Thyroid gland (tissue), 4 donors: ENCODE results near the gene NAXD. TPM values are rescaled to one million over a fixed set of nuclear protein-coding genes. Genes with fewer than 3 reads are reported as not detected.
"Not testable (repeated sequence)": the region's sequence is repeated elsewhere in the genome, so short reads cannot be mapped to it uniquely, and the experiment has no call there.

Source experiments
- DNase-seq, 2 donors: peaks; one replicate each; pipeline ENCODE4 v3.0.0-alpha.2; 2019
- H3K27ac ChIP-seq, 3 donors: fragments of 200-600 bp; sonication (generic); 1 replicate in 2 of 3; 2 replicates in 1 of 3; pipeline ENCODE4 v1.5.1; 2016 to 2019; ENCODE audit warnings: mild to moderate bottlenecking in 1 of 3, moderate library complexity in 1 of 3
- H3K27me3 ChIP-seq: fragments of 200-600 bp; sonication (generic); one replicate; pipeline ENCODE4 v1.5.1; 2019
- H3K36me3 ChIP-seq, 2 donors: fragments of 200-600 bp; sonication (generic); one replicate each; pipeline ENCODE4 v1.5.1; 2016 to 2019
- H3K4me1 ChIP-seq, 2 donors: fragments of 200-600 bp; sonication (generic); one replicate each; pipeline ENCODE4 v1.5.1; 2017 to 2019
- H3K4me3 ChIP-seq, 3 donors: fragments of 200-600 bp; sonication (generic); replicated peaks in 1 of 3; 1 replicate in 2 of 3; 2 replicates in 1 of 3; pipeline ENCODE4 v1.5.1; 2016; ENCODE audit warnings: mild to moderate bottlenecking in 1 of 3
- H3K9me3 ChIP-seq: fragments of 200-600 bp; sonication (generic); one replicate; pipeline ENCODE4 v1.5.1; 2017
- CTCF ChIP-seq, 6 experiments: fragments of 200-600 bp in 3 of 6; fragments of 450-650 bp in 3 of 6; sonication (generic) in 3 of 6; IDR thresholded peaks; one replicate each; pipeline ENCODE4 v1.5.1; 2016 to 2019; ENCODE audit warnings: antibody characterized with exemption in 6 of 6, mild to moderate bottlenecking in 2 of 6, inconsistent platforms in 1 of 6, moderate library complexity in 1 of 6
- POLR2A ChIP-seq, 2 donors: fragments of 450-650 bp; IDR thresholded peaks; one replicate each; pipeline ENCODE4 v1.6.1; 2017; ENCODE audit warnings: antibody characterized with exemption in 2 of 2, mild to moderate bottlenecking in 2 of 2, moderate library complexity in 1 of 2
- WGBS, 2 donors: methylation state at CpG; one replicate each; pipeline ENCODE4 v1.1.5; 2017; 5-methylcytosine and 5-hydroxymethylcytosine counted together
- intact Hi-C: fragments of 100-400 bp; cut with DNase I; formaldehyde crosslinking; loops from one replicate; pipeline ENCODE4 v1.15.1; 2023
- total RNA-seq, 4 donors: library from RNA; depleted of rRNA; stranded (reverse); fragments of >200 nt; gene quantifications; one replicate each; pipeline ENCODE4 v1.2.3, GENCODE V29; 2016

Gene NAXD
- total RNA-seq, 4 donors from 2014 or later: 38.2 to 46.6 (median 42.8) TPM

DNA sequence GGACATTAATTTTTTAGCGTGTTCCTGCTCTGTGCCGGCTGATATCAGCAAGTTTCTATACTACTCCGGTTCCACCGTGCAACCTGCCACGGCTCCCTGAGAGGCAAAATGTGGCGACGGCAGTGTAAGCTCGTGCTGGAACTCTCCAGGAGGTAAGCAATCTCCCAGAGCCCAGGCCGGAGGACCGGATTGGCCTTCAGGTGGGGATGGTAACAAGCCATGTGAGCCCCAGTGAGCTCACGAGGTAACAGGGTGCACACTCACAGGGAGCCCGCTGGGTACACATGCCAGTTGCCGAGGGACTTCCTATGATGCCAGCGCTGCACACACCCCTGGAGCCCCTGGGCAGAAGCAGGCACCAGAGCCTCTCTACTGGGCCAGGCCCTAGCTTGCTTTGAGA lies 38.5 kb downstream of the NAXD start:
- no peak for TF ChIP-seq CTCF (IDR thresholded peaks at IDR 0.05)
- TF ChIP-seq POLR2A (IDR thresholded peaks at IDR 0.05): no peak
- WGBS, 2 donors: 98% methylated on average over 12 to 14 of the region's 14 CpGs
- intact Hi-C loops: no loop called here
- no peak for DNase-seq
- peaks cover 0 to 8% of the 10 kb centered on the region in 2 donors for H3K36me3 ChIP-seq
- H3K4me1 ChIP-seq: peaks cover 13% of the 10 kb centered on the region in 2 donors
- H3K27me3 ChIP-seq: no peaks in the 10 kb centered on the region
- no peaks in the 10 kb centered on the region for H3K9me3 ChIP-seq
- H3K4me3 ChIP-seq: no peak overlapping the region
- H3K27ac ChIP-seq: no peak overlapping the region

DNA sequence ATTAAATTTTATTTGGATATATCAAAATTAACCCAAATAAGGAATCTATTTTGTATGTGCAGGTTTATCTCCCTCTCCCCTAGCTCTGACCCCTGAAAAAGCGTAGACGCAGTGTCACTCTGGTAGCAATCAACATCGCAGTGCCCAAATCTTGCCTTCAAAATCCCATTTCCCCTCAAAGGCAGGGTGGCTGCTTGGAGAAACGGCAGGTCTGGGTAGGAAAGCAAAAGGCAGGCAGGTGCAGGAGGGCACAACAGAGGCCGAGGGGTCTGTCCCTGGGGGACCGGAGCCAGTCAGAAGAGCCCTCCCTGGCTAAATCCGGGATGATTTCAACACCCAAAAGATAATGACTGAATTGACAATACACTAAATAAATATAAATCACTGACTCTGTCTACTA lies 41.9 kb downstream of the NAXD start:
- intact Hi-C loops: no loop called here
- DNase-seq: no peak

DNA sequence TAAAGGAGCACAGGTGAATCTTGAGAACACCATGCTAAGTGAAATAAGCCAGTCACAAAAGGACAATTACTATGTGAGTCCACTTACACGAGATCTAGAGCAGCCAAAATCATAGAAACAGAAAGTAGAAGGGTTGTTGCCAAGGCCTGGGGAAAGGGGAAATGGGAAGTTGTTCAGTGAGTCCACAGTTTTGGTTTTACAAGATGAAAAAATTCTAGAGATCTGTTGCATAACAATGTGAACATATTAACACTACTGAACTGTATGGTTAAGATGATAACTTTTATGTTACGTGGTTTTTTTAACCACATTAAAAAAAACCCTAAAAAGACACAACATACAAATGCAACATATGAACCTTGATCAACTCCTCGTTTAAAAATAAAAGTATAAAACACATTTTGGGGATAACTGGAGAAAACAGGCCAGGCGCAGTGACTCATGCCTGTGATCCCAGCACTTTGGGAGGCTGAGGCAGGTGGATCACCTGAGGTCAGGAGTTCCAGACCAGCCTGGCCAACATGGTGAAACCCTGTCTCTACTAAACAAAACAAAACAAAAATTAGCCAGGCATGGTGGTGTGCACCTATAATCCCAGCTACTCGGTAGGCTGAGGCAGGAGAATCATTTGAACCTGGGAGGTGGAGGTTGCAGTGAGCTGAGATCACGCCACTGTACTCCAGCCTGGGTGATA lies 43.0 kb downstream of the NAXD start:
- 80 to 93% methylated on average over 6 of the region's 6 CpGs for WGBS, 2 donors
- H3K36me3 ChIP-seq: peaks cover 5 to 17% of the 10 kb centered on the region in 2 donors

More for the DNA sequence above, 41.9 kb downstream of the NAXD start:
- H3K27ac ChIP-seq: no peak overlapping the region
- no peaks in the 10 kb centered on the region for H3K27me3 ChIP-seq
- WGBS, 2 donors: 96 to 98% methylated on average over 7 of the region's 7 CpGs
- peaks cover 4 to 5% of the 10 kb centered on the region in 2 donors for H3K36me3 ChIP-seq
- no peaks in the 10 kb centered on the region for H3K9me3 ChIP-seq
- no peak overlapping the region for H3K4me3 ChIP-seq
- H3K4me1 ChIP-seq: peaks cover 2% of the 10 kb centered on the region in 2 donors
- TF ChIP-seq POLR2A (IDR thresholded peaks at IDR 0.05) (no peak), CTCF (IDR thresholded peaks at IDR 0.05) (no peak)

DNA sequence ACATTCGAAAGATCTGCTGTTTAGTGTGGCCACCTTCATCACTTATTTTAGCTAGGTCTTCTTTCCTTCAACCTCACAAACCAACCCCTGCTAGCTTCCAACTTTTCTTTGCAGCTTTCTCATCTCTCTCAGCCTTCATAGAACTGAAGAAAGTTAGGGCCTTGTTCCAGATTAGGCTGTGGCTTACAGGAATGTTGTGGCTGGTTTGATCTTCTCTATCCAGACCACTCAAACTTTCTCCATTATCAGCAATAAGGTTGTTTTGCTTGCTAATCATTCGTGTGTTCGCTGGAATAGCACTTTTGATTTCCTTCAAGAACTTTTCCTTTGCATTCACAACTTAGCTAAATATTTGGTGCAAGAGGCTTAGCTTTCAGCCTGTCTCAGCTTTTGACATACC lies 45.9 kb downstream of the NAXD start:
- intact Hi-C loops: no loop called here
- H3K27ac ChIP-seq: no peak overlapping the region
- no peaks in the 10 kb centered on the region for H3K27me3 ChIP-seq
- H3K9me3 ChIP-seq: no peaks in the 10 kb centered on the region
- no peaks in the 10 kb centered on the region for H3K4me1 ChIP-seq
- WGBS, 2 donors: 96 to 99% methylated on average over 3 of the region's 3 CpGs
- H3K36me3 ChIP-seq: peaks cover 24 to 28% of the 10 kb centered on the region in 2 donors
- no peak for TF ChIP-seq CTCF (IDR thresholded peaks at IDR 0.05)
- no peak for TF ChIP-seq POLR2A (IDR thresholded peaks at IDR 0.05)
- no peak for DNase-seq
- no peak overlapping the region for H3K4me3 ChIP-seq

More for the DNA sequence above, 43.0 kb downstream of the NAXD start:
- H3K4me3 ChIP-seq, intact Hi-C loops, DNase-seq, H3K27ac ChIP-seq, H3K27me3 ChIP-seq, H3K4me1 ChIP-seq, H3K9me3 ChIP-seq: not testable (repeated sequence)

- peaks cover 32 to 33% of the 10 kb centered on the region in 2 donors for H3K36me3 ChIP-seq
- no peak overlapping the region for H3K27ac ChIP-seq
- H3K9me3 ChIP-seq: no peaks in the 10 kb centered on the region
- no peaks in the 10 kb centered on the region for H3K27me3 ChIP-seq
- no peak for DNase-seq
- no peak overlapping the region for H3K4me3 ChIP-seq
- 91 to 96% methylated on average over 22 to 23 of the region's 25 CpGs for WGBS, 2 donors
- intact Hi-C loops: no loop called here
- no peaks in the 10 kb centered on the region for H3K4me1 ChIP-seq
- TF ChIP-seq POLR2A (IDR thresholded peaks at IDR 0.05) (no peak), CTCF (IDR thresholded peaks at IDR 0.05) (no peak)
Measured at GRCh38 chr13:110662091-110662490, 46.7 kb downstream of the NAXD start.
